ENCODE data around the gene UBN1.

UBN1 gene

GRCh38 chr16:4890026-4890425 is 42.7 kb downstream of the UBN1 start:
- TF ChIP-seq, protein P1, sequence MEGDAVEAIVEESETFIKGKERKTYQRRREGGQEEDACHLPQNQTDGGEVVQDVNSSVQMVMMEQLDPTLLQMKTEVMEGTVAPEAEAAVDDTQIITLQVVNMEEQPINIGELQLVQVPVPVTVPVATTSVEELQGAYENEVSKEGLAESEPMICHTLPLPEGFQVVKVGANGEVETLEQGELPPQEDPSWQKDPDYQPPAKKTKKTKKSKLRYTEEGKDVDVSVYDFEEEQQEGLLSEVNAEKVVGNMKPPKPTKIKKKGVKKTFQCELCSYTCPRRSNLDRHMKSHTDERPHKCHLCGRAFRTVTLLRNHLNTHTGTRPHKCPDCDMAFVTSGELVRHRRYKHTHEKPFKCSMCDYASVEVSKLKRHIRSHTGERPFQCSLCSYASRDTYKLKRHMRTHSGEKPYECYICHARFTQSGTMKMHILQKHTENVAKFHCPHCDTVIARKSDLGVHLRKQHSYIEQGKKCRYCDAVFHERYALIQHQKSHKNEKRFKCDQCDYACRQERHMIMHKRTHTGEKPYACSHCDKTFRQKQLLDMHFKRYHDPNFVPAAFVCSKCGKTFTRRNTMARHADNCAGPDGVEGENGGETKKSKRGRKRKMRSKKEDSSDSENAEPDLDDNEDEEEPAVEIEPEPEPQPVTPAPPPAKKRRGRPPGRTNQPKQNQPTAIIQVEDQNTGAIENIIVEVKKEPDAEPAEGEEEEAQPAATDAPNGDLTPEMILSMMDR (IDR thresholded peaks at IDR 0.05; ENCODE audit: poor library complexity, severe bottlenecking) = no peak
- Histone ChIP-seq H3K4me3 (ENCODE audit: severe bottlenecking) (no peak overlapping the region), H3K4me1 (ENCODE audit: insufficient read depth, poor library complexity, severe bottlenecking) (no peaks in the 10 kb centered on the region), H3K27me3 (ENCODE audit: insufficient read depth, poor library complexity, severe bottlenecking) (no peaks in the 10 kb centered on the region), H3K9me3 (ENCODE audit: severe bottlenecking) (no peaks in the 10 kb centered on the region), H3K36me3 (ENCODE audit: low read depth) (peaks cover 95% of the 10 kb centered on the region), H3K27ac (ENCODE audit: poor library complexity, severe bottlenecking) (no peak overlapping the region)
- ATAC-seq (ENCODE audit: low read depth) = no peak
- DNase-seq (ENCODE audit: low spot score) = no peak

- no peak for ATAC-seq (ENCODE audit: low read depth)
- Histone ChIP-seq H3K9me3 (ENCODE audit: severe bottlenecking) (no peaks in the 10 kb centered on the region), H3K4me1 (ENCODE audit: insufficient read depth, poor library complexity, severe bottlenecking) (no peaks in the 10 kb centered on the region), H3K27me3 (ENCODE audit: insufficient read depth, poor library complexity, severe bottlenecking) (no peaks in the 10 kb centered on the region), H3K27ac (ENCODE audit: poor library complexity, severe bottlenecking) (no peak overlapping the region), H3K36me3 (ENCODE audit: low read depth) (peaks cover 95% of the 10 kb centered on the region), H3K4me3 (ENCODE audit: severe bottlenecking) (no peak overlapping the region)
- no peak for DNase-seq (ENCODE audit: low spot score)
- TF ChIP-seq, protein P1 (IDR thresholded peaks at IDR 0.05; ENCODE audit: poor library complexity, severe bottlenecking) = no peak
These were observed 43.4 kb downstream of the UBN1 start for GRCh38 chr16:4890686-4891085.

GRCh38 chr16:4891097-4891885 is 44.0 kb downstream of the UBN1 start:
- ATAC-seq (ENCODE audit: low read depth) = no peak
- Histone ChIP-seq H3K27ac (ENCODE audit: poor library complexity, severe bottlenecking) (no peak overlapping the region), H3K36me3 (ENCODE audit: low read depth) (peaks cover 95% of the 10 kb centered on the region), H3K27me3 (ENCODE audit: insufficient read depth, poor library complexity, severe bottlenecking) (no peaks in the 10 kb centered on the region), H3K9me3 (ENCODE audit: severe bottlenecking) (no peaks in the 10 kb centered on the region), H3K4me1 (ENCODE audit: insufficient read depth, poor library complexity, severe bottlenecking) (no peaks in the 10 kb centered on the region), H3K4me3 (ENCODE audit: severe bottlenecking) (no peak overlapping the region)
- TF ChIP-seq, protein P1 (IDR thresholded peaks at IDR 0.05; ENCODE audit: poor library complexity, severe bottlenecking) = no peak
- no peak for DNase-seq (ENCODE audit: low spot score)

GRCh38 chr16:4891886-4892216 is 44.6 kb downstream of the UBN1 start:
- Histone ChIP-seq H3K36me3 (ENCODE audit: low read depth) (peaks cover 94% of the 10 kb centered on the region), H3K9me3 (ENCODE audit: severe bottlenecking) (no peaks in the 10 kb centered on the region), H3K4me3 (ENCODE audit: severe bottlenecking) (no peak overlapping the region), H3K27ac (ENCODE audit: poor library complexity, severe bottlenecking) (no peak overlapping the region), H3K27me3 (ENCODE audit: insufficient read depth, poor library complexity, severe bottlenecking) (no peaks in the 10 kb centered on the region), H3K4me1 (ENCODE audit: insufficient read depth, poor library complexity, severe bottlenecking) (no peaks in the 10 kb centered on the region)
- TF ChIP-seq, protein P1 (IDR thresholded peaks at IDR 0.05; ENCODE audit: poor library complexity, severe bottlenecking) = no peak
- DNase-seq (ENCODE audit: low spot score) (no peak), ATAC-seq (ENCODE audit: low read depth) (no peak)

DNA sequence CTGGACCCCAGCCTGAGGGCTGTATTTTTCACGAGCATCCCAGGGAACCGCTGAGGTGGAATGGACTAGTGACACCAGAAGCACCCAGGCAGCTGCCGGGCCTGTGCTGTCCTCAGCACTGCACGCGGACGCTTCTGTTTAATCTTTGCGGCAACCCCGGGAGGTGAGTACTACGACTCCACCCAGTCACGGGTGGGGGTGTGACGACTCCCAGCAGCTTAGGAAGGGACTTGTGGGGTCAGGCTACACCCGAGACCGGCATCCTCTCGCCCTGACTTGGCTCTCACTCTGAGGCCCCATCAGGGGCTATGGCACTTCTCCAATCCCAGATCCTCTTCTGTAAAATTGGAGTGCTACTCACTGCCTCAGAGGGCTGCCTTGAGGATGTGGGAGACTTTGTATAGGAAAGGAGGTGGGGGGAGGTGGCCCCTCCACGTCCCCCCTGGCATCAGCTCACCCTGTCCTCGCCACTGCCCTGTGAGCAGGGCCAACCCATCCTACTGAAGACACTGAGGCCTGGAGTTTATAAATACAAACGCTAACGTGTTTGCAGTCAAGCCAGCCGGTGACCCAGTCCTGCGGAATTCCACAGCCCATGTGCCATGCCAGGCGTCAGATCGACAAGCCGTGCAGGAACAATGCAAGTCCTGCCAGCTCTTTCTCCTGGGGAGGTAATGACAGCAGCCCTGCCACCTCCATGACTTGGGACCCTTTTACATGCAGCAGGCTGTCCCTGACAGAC is 45.3 kb downstream of the UBN1 start:
- Histone ChIP-seq H3K27me3 (ENCODE audit: insufficient read depth, poor library complexity, severe bottlenecking) (no peaks in the 10 kb centered on the region), H3K36me3 (ENCODE audit: low read depth) (peaks cover 92% of the 10 kb centered on the region), H3K4me1 (ENCODE audit: insufficient read depth, poor library complexity, severe bottlenecking) (no peaks in the 10 kb centered on the region), H3K27ac (ENCODE audit: poor library complexity, severe bottlenecking) (no peak overlapping the region), H3K4me3 (ENCODE audit: severe bottlenecking) (no peak overlapping the region), H3K9me3 (ENCODE audit: severe bottlenecking) (no peaks in the 10 kb centered on the region)
- TF ChIP-seq, protein P1 (IDR thresholded peaks at IDR 0.05; ENCODE audit: poor library complexity, severe bottlenecking) = no peak
- ATAC-seq (ENCODE audit: low read depth) = no peak
- DNase-seq (ENCODE audit: low spot score) = no peak
